ENCODE results near the gene GINM1. TPM values are rescaled to one million over a fixed set of nuclear protein-coding genes. Genes with fewer than 3 reads are reported as not detected.
A peak's percentile ranks its signal among the peaks of the same experiment; 100 is the strongest.

Gene GINM1
- total and polyA plus RNA-seq, 2 of the 8 experiments (the other 6 are each of a cell fraction or from before 2014, with no cell fraction given), result 5.1 to 21.6 TPM

GRCh38 chr6:149545754-149546471 is 20.3 kb upstream of the GINM1 start, which contains the start of gene PPIL4 (continued):
- peak; percentile 52; the same call in 1 of the 2 replicates for TF ChIP-seq SP4 (IDR thresholded peaks at IDR 0.05; ENCODE audit: low read length)
- TF ChIP-seq SAP30 (IDR thresholded peaks at IDR 0.05; ENCODE audit: insufficient read depth, insufficient replicate concordance, low read length), result no peak
- TF ChIP-seq EP300 (IDR thresholded peaks at IDR 0.05; ENCODE audit: borderline replicate concordance in 1 of 2, low read depth in 2 of 2, low read length in 2 of 2), result 0 out of 3 replicates have a peak, but pooled peaks of 1 of the 2 experiments have one; percentile 18
- peak; percentile 100 for TF ChIP-seq CREB1 (IDR thresholded peaks at IDR 0.05)
- TF ChIP-seq POLR2AphosphoS5 (IDR thresholded peaks at IDR 0.05; ENCODE audit: low read depth, low read length), result peak; percentile 96
- no peak for TF ChIP-seq RXRA (IDR thresholded peaks at IDR 0.05; ENCODE audit: insufficient read depth, low read depth, low read length)
- TF ChIP-seq KDM4A (IDR thresholded peaks at IDR 0.05; ENCODE audit: low read depth, low read length, severe bottlenecking), result peak; percentile 100

Measured in H1 (cell line).